Endothelial cell of umbilical vein (primary cell): ENCODE measurements around the gene GLTP. TPM values are rescaled to one million over a fixed set of nuclear protein-coding genes. Genes with fewer than 3 reads are reported as not detected.

Source experiments
- BruUV-seq: library from RNA; stranded (reverse); fragments of 400-500 nt; replicated peaks from 2 replicates; lab custom pipeline; 2021; lab: Mats Ljungman, UMichigan
- CTCF ChIA-PET: fragments of 300-600, 350-600 bp; sonication (Branson Sonifier 250); formaldehyde crosslinking; loops from one replicate; lab custom pipeline; 2021; ENCODE audit warnings: antibody characterized with exemption, inconsistent platforms; lab: Charles Lee
- POLR2A ChIA-PET: fragments of 300-600, 350-600 bp; sonication (Branson Sonifier 250); formaldehyde crosslinking; loops from one replicate; lab custom pipeline; 2021; ENCODE audit warnings: antibody characterized with exemption, inconsistent platforms; lab: Charles Lee
- DNase-seq: peaks from one replicate; pipeline ENCODE4 v3.0.0-alpha.2; 2011; ENCODE audit warnings: low read depth, low spot score
- FAIRE-seq: peaks from 2 replicates; lab custom pipeline; 2011; peaks lifted over from hg19 to GRCh38; lab: Jason Lieb, UNC
- H2AFZ ChIP-seq: 2 replicates; pipeline ENCODE4 v1.6.0; 2012; ENCODE audit warnings: low read depth, low read length, control low read depth, inconsistent platforms
- H3K27ac ChIP-seq: 2 replicates; pipeline ENCODE4 v1.5.1; 2011; ENCODE audit warnings: low read depth, mild to moderate bottlenecking, control low read depth, low read length, moderate library complexity; ENCODE audit not compliant: insufficient read depth
- H3K27me3 ChIP-seq, 2 experiments: 2 replicates each; pipeline versions ENCODE4 v1.6.0 to v1.6.1; 2011; ENCODE audit warnings: low read length in 2 of 2, mixed read lengths in 1 of 2; ENCODE audit not compliant: control insufficient read depth in 2 of 2, insufficient read depth in 2 of 2
- H3K36me3 ChIP-seq, 2 experiments: 2 replicates in 1 of 2; 3 replicates in 1 of 2; pipeline ENCODE4 v1.5.1; 2011; ENCODE audit warnings: low read length in 2 of 2, mild to moderate bottlenecking in 1 of 2, moderate library complexity in 1 of 2; ENCODE audit not compliant: control insufficient read depth in 2 of 2, insufficient read depth in 2 of 2; ENCODE audit errors: extremely low read depth in 1 of 2
- H3K4me1 ChIP-seq: 3 replicates; pipeline ENCODE4 v1.5.1; 2011; ENCODE audit warnings: mild to moderate bottlenecking, low read length; ENCODE audit not compliant: control insufficient read depth, insufficient read depth; ENCODE audit errors: extremely low read depth
- H3K4me2 ChIP-seq: 2 replicates; pipeline ENCODE4 v1.6.1; 2011; ENCODE audit warnings: low read length, control low read depth, mixed read lengths; ENCODE audit not compliant: insufficient read depth
- H3K4me3 ChIP-seq, 3 experiments: fragments of 200-600 bp in 1 of 3; sonication (generic), shearing (Covaris generic) in 1 of 3; replicated peaks in 1 of 3; 2 replicates each; pipeline ENCODE4 v1.5.1; 2011 to 2016; ENCODE audit warnings: control low read depth in 3 of 3, low read length in 3 of 3, mild to moderate bottlenecking in 2 of 3, inconsistent platforms in 1 of 3, low read depth in 1 of 3, moderate library complexity in 1 of 3; ENCODE audit not compliant: insufficient read depth in 1 of 3
- H3K79me2 ChIP-seq: 2 replicates; pipeline ENCODE4 v1.6.0; 2012; ENCODE audit warnings: low read length, inconsistent platforms; ENCODE audit not compliant: control insufficient read depth, insufficient read depth
- H3K9ac ChIP-seq: replicated peaks from 2 replicates; pipeline ENCODE3; 2011; ENCODE audit warnings: low read length, control low read depth; ENCODE audit not compliant: insufficient read depth; ENCODE audit errors: extremely low read depth
- H3K9me1 ChIP-seq: replicated peaks from 3 replicates; pipeline ENCODE4 v1.6.0; 2011; ENCODE audit warnings: mild to moderate bottlenecking, low read length; ENCODE audit not compliant: control insufficient read depth, insufficient read depth; ENCODE audit errors: extremely low read depth
- H3K9me3 ChIP-seq: replicated peaks from 2 replicates; pipeline ENCODE4 v1.5.1; 2012; ENCODE audit warnings: low read length, inconsistent platforms; ENCODE audit not compliant: control insufficient read depth, insufficient read depth
- H4K20me1 ChIP-seq: replicated peaks from 2 replicates; pipeline ENCODE3; 2011; ENCODE audit warnings: mild to moderate bottlenecking, low read length; ENCODE audit not compliant: control insufficient read depth, insufficient read depth; ENCODE audit errors: extremely low read depth
- CTCF ChIP-seq, 2 donors: IDR thresholded peaks; 1 replicate in 1 of 2; 2 replicates in 1 of 2; pipeline ENCODE4 v1.5.1; 2011; ENCODE audit warnings: low read length in 2 of 2, mild to moderate bottlenecking in 2 of 2, moderate library complexity in 2 of 2, control low read depth in 1 of 2, inconsistent platforms in 1 of 2, low read depth in 1 of 2; ENCODE audit not compliant: insufficient read depth in 1 of 2; ENCODE audit errors: extremely low read depth in 1 of 2
- EZH2 ChIP-seq: IDR thresholded peaks from 2 replicates; pipeline ENCODE4 v1.6.1; 2012; ENCODE audit warnings: borderline replicate concordance, low read depth, mild to moderate bottlenecking, moderate library complexity, low read length, inconsistent platforms; ENCODE audit not compliant: severe bottlenecking
- FOS ChIP-seq: IDR thresholded peaks from 2 replicates; pipeline ENCODE4 v1.6.1; 2011; ENCODE audit warnings: mild to moderate bottlenecking, low read length, moderate library complexity, borderline replicate concordance; ENCODE audit not compliant: insufficient read depth
- GATA2 ChIP-seq: IDR thresholded peaks from 2 replicates; pipeline ENCODE4 v1.7.0; 2011; ENCODE audit warnings: low read depth, mild to moderate bottlenecking, moderate library complexity, mixed read lengths, low read length; ENCODE audit not compliant: insufficient read length, insufficient read depth
- JUN ChIP-seq: IDR thresholded peaks from 2 replicates; pipeline ENCODE4 v1.6.1; 2011; ENCODE audit warnings: borderline replicate concordance, low read depth; ENCODE audit not compliant: insufficient read length, insufficient read depth
- MYC ChIP-seq: IDR thresholded peaks from one replicate; pipeline ENCODE4 v1.6.1; 2011; ENCODE audit warnings: mild to moderate bottlenecking, low read depth, low read length
- POLR2A ChIP-seq: IDR thresholded peaks from 2 replicates; pipeline ENCODE4 v1.6.1; 2012; ENCODE audit warnings: low read depth, mild to moderate bottlenecking, control low read depth, low read length
- POLR2AphosphoS5 ChIP-seq: IDR thresholded peaks from 2 replicates; pipeline ENCODE4 v1.6.1; 2012; ENCODE audit warnings: low read depth, mild to moderate bottlenecking, control low read depth, low read length, moderate library complexity; ENCODE audit not compliant: insufficient read depth
- dilution Hi-C: fragments of 300-500 bp; cut with MboI; formaldehyde crosslinking; loops from one replicate; pipeline ENCODE4 v1.15.0; 2019; ENCODE audit warnings: low sequenced_read_pairs; ENCODE audit not compliant: extremely low pct_ligation_motif_present
- intact Hi-C: fragments of 100-400 bp; cut with micrococcal nuclease; formaldehyde crosslinking; loops from one replicate; pipeline ENCODE4 v1.10.0; 2022
- polyA plus RNA-seq, 4 experiments: library from polyadenylated mRNA; depleted of rRNA in 3 of 4; stranded (reverse) in 3 of 4; unstranded in 1 of 4; fragments of >200 nt; gene quantifications; 2 replicates each; pipeline versions ENCODE4 v1.2.1 to v1.2.3, GENCODE V29; 2011 to 2012; ENCODE audit warnings: missing spikeins in 1 of 4
- total RNA-seq: library from RNA; stranded (reverse); gene quantifications from 2 replicates; pipeline ENCODE4 v1.2.3, GENCODE V29; 2021
- TF ChIP-seq, protein P1 (sequence below): IDR thresholded peaks from 2 replicates; pipeline ENCODE4 v1.6.1; 2011; ENCODE audit not compliant: insufficient read depth, insufficient read length

The GLTP gene
- total and polyA plus RNA-seq, 2 donors (not counting 3 experiments of a cell fraction or from before 2014, with no cell fraction given) = 21.5 to 46.6 TPM

DNA sequence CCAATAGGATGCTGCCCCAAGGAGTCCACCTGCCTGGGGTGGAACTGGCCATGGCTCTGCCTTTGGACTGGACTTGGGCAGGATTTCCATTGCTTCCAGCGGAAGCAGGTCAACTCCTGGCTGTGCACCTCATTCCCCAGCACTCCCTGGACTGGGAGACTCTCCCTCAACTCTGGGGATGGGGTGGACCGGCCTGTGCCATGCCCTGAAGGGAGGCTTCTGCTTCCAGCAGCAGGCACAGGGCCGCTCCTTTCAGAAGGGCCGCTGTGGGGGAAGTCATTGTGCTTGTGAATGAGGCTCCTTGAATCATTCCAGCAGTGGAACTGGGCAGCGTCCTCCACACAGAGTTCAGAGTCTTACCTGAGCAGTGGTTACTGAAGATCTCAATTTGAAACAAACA lies 42.7 kb upstream of the GLTP start:
- no TSS peak for BruUV-seq
- no peaks in the 10 kb centered on the region for H3K36me3 ChIP-seq
- FAIRE-seq = no peak
- TF ChIP-seq GATA2 = no peak
- TF ChIP-seq FOS = no peak
- TF ChIP-seq POLR2AphosphoS5 = no peak
- TF ChIP-seq EZH2 = no peak
- TF ChIP-seq POLR2A = no peak
- TF ChIP-seq CTCF (IDR thresholded peaks at IDR 0.05; ENCODE audit: extremely low read depth in 1 of 2, insufficient read depth in 1 of 2, low read depth in 1 of 2, low read length in 2 of 2) = no peak
- no peak for TF ChIP-seq JUN
- no peak for TF ChIP-seq MYC
- TF ChIP-seq, protein P1, sequence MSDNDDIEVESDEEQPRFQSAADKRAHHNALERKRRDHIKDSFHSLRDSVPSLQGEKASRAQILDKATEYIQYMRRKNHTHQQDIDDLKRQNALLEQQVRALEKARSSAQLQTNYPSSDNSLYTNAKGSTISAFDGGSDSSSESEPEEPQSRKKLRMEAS = no peak
- intact Hi-C loops = no loop called here
- no peaks in the 10 kb centered on the region for H3K9me3 ChIP-seq
- no peaks in the 10 kb centered on the region for H3K27me3 ChIP-seq
- no peak overlapping the region for H3K27ac ChIP-seq
- H3K4me2 ChIP-seq = no peak overlapping the region
- no peak overlapping the region for H2AFZ ChIP-seq
- DNase-seq = no peak
- H3K4me1 ChIP-seq = no peaks in the 10 kb centered on the region
- H4K20me1 ChIP-seq = no peaks in the 10 kb centered on the region
- no peaks in the 10 kb centered on the region for H3K79me2 ChIP-seq
- no peaks in the 10 kb centered on the region for H3K9me1 ChIP-seq
- CTCF ChIA-PET = interaction anchor here (2.4 kb wide), 1 partner anchor 70 kb away, joined by 15 read pairs; no protein-coding TSS in a partner anchor
- no peak overlapping the region for H3K9ac ChIP-seq
- dilution Hi-C loops = no loop called here
- H3K4me3 ChIP-seq = no peak overlapping the region
- POLR2A ChIA-PET = no interaction called here
